Measurements from ENCODE around the gene RPS2. TPM values are rescaled to one million over a fixed set of nuclear protein-coding genes. Genes with fewer than 3 reads are reported as not detected.
"Not testable (repeated sequence)": the region's sequence is repeated elsewhere in the genome, so short reads cannot be mapped to it uniquely, and the experiment has no call there.

RPS2 gene
- total RNA-seq, 1 donor from 2014 or later, result 990 TPM

- intact Hi-C loops (cut with DNase I); ATAC-seq; DNase-seq (ENCODE audit: low spot score): not testable (repeated sequence)
These were observed 7.0 kb downstream of the RPS2 start for GRCh38 chr16:1957434-1958142.

GRCh38 chr16:1953734-1954133 is 10.9 kb downstream of the RPS2 start:
- intact Hi-C loops (cut with DNase I), result no loop called here
- ATAC-seq (no peak), DNase-seq (ENCODE audit: low spot score) (no peak)

- intact Hi-C loops (cut with DNase I), result no loop called here
- no peak for DNase-seq (ENCODE audit: low spot score)
- no peak for ATAC-seq
These were observed 14.1 kb downstream of the RPS2 start for GRCh38 chr16:1950559-1950958.

GRCh38 chr16:1950047-1950446 is 14.6 kb downstream of the RPS2 start:
- ATAC-seq (no peak), DNase-seq (ENCODE audit: low spot score) (no peak)

GRCh38 chr16:1949507-1949906 is 15.1 kb downstream of the RPS2 start:
- ATAC-seq (no peak), DNase-seq (ENCODE audit: low spot score) (no peak)
- intact Hi-C loops (cut with DNase I), result no loop called here

More at GRCh38 chr16:1950047-1950446, 14.6 kb downstream of the RPS2 start:
- intact Hi-C loops (cut with DNase I), result no loop called here

- ATAC-seq (no peak), DNase-seq (ENCODE audit: low spot score) (no peak)
- intact Hi-C loops (cut with DNase I), result no loop called here
These were observed 17.3 kb downstream of the RPS2 start for GRCh38 chr16:1947369-1947670.

- ATAC-seq, result no peak
- intact Hi-C loops (cut with DNase I), result no loop called here
- DNase-seq (ENCODE audit: low spot score), result no peak
These were observed 17.9 kb downstream of the RPS2 start for GRCh38 chr16:1946495-1947368.

- intact Hi-C loops (cut with DNase I), result no loop called here
- ATAC-seq, result no peak
- no peak for DNase-seq (ENCODE audit: low spot score)
These were observed 18.9 kb downstream of the RPS2 start for GRCh38 chr16:1945559-1946391.

GRCh38 chr16:1944612-1945199 is 19.9 kb downstream of the RPS2 start:
- ATAC-seq (no peak), DNase-seq (ENCODE audit: low spot score) (no peak)
- intact Hi-C loops (cut with DNase I), result no loop called here

GRCh38 chr16:1942810-1943726 is 21.6 kb downstream of the RPS2 start, which contains the start of gene MSRB1:
MSRB1 (minus strand) TSS chr16:1943199; CDS start chr16:1943156, 43 bp downstream.
- intact Hi-C loops (cut with DNase I), result no loop called here
- DNase-seq (ENCODE audit: low spot score) (peak; percentile 100), ATAC-seq (peak; percentile 98)

- DNase-seq (ENCODE audit: low spot score), result no peak
- peak; percentile 2 for ATAC-seq
- intact Hi-C loops (cut with DNase I), result no loop called here
These were observed 22.4 kb downstream of the RPS2 start for GRCh38 chr16:1942047-1942809.

- intact Hi-C loops (cut with DNase I), result no loop called here
- ATAC-seq (no peak), DNase-seq (ENCODE audit: low spot score) (no peak)
These were observed 23.2 kb downstream of the RPS2 start for GRCh38 chr16:1941162-1942046.

GRCh38 chr16:1940273-1941161 is 24.1 kb downstream of the RPS2 start:
- DNase-seq (ENCODE audit: low spot score) (no peak), ATAC-seq (no peak)
- intact Hi-C loops (cut with DNase I), result no loop called here

- DNase-seq (ENCODE audit: low spot score); intact Hi-C loops (cut with DNase I): not testable (repeated sequence)
These were observed 24.8 kb downstream of the RPS2 start for GRCh38 chr16:1939833-1940232.

GRCh38 chr16:1938910-1939309 is 25.7 kb downstream of the RPS2 start:
- intact Hi-C loops (cut with DNase I), result no loop called here
- DNase-seq (ENCODE audit: low spot score), result no peak
- ATAC-seq, result no peak

More at GRCh38 chr16:1939833-1940232, 24.8 kb downstream of the RPS2 start:
- not testable (repeated sequence) for ATAC-seq
